Neural cell (in vitro differentiated cells): Measurements from ENCODE around the gene ASB6.

Experiments used
- CTCF ChIP-seq: fragments of 450-650 bp; IDR thresholded peaks from 2 replicates; pipeline ENCODE4 v1.5.1; 2014; ENCODE audit warnings: antibody characterized with exemption, mild to moderate bottlenecking, moderate library complexity; ENCODE audit not compliant: poor library complexity, severe bottlenecking
- EZH2 ChIP-seq: fragments of 200-600, 300-800 bp; shearing (Covaris generic), sonication (generic); IDR thresholded peaks from 2 replicates; pipeline ENCODE4 v1.6.1; 2014; ENCODE audit warnings: antibody characterized with exemption, low read length, borderline replicate concordance, mild to moderate bottlenecking; ENCODE audit not compliant: insufficient read depth, poor library complexity, severe bottlenecking
- POLR2AphosphoS5 ChIP-seq: IDR thresholded peaks from 2 replicates; pipeline ENCODE4 v1.6.1; 2012
- RAD21 ChIP-seq: fragments of 450-650 bp; conservative IDR thresholded peaks from 2 replicates; pipeline ENCODE4 v1.6.1; 2014; ENCODE audit warnings: antibody characterized with exemption, mild to moderate bottlenecking, moderate library complexity
- REST ChIP-seq: IDR thresholded peaks from 2 replicates; pipeline ENCODE4 v1.6.1; 2012; ENCODE audit warnings: borderline replicate concordance
- TAF1 ChIP-seq: IDR thresholded peaks from 2 replicates; pipeline ENCODE4 v1.6.1; 2012; ENCODE audit warnings: low read depth

GRCh38 chr9:129678844-129679243 lies 36.9 kb upstream of the ASB6 start:
- TF ChIP-seq POLR2AphosphoS5 (no peak), TAF1 (no peak), RAD21 (no peak), CTCF (no peak), REST (no peak), EZH2 (no peak)
